ENCODE data around the gene TPM4.

Gene TPM4

DNA sequence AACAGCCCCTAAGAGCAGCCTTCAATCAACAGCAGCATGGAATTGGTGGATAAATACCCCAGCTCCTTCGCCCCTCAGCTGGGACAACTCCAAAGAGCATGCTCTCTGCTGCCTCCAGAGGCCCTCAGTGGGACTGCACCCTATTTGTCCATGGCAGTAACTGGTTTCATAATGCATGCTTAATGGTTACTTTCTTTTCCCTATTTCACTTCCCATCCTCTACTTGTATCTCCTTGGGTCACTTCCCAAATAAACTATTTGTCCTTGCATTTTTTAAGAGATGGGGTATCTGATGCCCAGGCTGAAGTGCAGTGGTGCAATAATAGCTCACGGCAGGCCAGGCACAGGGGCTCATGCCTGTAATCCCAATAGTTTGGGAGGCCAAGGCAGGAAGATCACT lies 13.5 kb upstream of the TPM4 start:
- TF ChIP-seq, protein P1, sequence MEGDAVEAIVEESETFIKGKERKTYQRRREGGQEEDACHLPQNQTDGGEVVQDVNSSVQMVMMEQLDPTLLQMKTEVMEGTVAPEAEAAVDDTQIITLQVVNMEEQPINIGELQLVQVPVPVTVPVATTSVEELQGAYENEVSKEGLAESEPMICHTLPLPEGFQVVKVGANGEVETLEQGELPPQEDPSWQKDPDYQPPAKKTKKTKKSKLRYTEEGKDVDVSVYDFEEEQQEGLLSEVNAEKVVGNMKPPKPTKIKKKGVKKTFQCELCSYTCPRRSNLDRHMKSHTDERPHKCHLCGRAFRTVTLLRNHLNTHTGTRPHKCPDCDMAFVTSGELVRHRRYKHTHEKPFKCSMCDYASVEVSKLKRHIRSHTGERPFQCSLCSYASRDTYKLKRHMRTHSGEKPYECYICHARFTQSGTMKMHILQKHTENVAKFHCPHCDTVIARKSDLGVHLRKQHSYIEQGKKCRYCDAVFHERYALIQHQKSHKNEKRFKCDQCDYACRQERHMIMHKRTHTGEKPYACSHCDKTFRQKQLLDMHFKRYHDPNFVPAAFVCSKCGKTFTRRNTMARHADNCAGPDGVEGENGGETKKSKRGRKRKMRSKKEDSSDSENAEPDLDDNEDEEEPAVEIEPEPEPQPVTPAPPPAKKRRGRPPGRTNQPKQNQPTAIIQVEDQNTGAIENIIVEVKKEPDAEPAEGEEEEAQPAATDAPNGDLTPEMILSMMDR (IDR thresholded peaks at IDR 0.05; ENCODE audit: insufficient read depth, low read depth, low read length, missing control alignments) = peak; percentile 92
- no peak overlapping the region for H3K4me3 ChIP-seq (ENCODE audit: low read depth, low read length)
- peak; percentile 72 for DNase-seq (ENCODE audit: low read depth)

DNA sequence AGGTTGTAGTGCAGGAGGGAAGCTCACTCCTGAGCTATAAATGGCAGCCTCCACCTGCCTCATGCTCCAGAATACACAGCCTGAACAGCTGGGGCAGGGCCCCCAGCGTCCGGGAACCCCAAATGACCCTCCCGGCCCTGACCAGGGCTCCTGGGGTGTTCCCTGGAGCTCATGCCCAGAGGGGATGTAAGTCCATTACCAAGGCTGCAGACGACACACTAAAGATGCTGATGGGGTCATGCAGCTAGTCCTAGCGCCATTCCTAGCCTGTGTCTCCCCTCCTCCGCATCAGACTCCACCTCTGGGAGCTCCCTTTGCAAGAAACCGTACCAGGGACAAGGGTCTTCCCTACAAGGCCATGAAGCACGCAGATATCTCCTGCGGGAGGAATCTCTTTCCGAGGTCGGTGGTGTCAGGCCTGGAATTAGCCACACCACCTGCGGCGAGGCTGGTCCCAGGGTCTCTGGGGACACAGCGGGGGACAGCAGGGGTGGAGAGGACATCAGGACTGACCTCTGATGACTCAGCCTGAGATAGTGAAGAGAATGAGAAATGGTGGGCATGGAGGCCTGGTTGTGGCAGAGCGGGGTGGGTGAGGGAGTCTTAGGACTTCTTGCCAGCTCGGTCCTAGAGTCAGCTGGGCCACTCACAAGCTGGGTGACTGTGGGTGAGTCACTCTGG lies 11.9 kb upstream of the TPM4 start:
- no peak for DNase-seq (ENCODE audit: low read depth)
- H3K4me3 ChIP-seq (ENCODE audit: low read depth, low read length) = no peak overlapping the region
- TF ChIP-seq, protein P1 (IDR thresholded peaks at IDR 0.05; ENCODE audit: insufficient read depth, low read depth, low read length, missing control alignments) = no peak

DNA sequence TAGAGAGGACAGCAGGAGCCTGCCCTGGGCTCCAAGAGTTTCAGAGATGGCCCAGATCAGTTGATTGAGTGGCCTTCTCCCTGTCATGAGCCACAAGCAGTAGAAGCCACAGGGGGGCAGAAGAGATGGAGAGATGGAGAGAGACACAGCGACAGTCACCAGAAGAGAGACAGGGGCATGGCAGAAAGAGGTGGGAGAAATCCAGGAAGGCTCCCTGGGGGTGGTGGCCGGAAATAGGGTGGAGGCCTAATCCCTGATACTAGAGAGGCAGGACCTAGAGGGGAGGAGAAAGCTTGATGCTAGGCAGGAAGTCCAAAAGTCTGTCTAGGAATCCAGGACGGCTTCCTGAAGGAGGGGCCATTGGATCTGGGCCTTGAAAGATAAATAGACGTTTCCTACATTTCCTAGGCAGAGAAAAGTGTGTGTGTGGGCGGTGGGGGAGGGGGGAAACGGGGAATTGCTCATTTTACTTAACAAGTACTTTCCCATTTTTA lies 9.6 kb upstream of the TPM4 start:
- DNase-seq (ENCODE audit: low read depth) = peak; percentile 80
- H3K4me3 ChIP-seq (ENCODE audit: low read depth, low read length) = no peak overlapping the region
- TF ChIP-seq, protein P1 (IDR thresholded peaks at IDR 0.05; ENCODE audit: insufficient read depth, low read depth, low read length, missing control alignments) = peak; percentile 57

DNA sequence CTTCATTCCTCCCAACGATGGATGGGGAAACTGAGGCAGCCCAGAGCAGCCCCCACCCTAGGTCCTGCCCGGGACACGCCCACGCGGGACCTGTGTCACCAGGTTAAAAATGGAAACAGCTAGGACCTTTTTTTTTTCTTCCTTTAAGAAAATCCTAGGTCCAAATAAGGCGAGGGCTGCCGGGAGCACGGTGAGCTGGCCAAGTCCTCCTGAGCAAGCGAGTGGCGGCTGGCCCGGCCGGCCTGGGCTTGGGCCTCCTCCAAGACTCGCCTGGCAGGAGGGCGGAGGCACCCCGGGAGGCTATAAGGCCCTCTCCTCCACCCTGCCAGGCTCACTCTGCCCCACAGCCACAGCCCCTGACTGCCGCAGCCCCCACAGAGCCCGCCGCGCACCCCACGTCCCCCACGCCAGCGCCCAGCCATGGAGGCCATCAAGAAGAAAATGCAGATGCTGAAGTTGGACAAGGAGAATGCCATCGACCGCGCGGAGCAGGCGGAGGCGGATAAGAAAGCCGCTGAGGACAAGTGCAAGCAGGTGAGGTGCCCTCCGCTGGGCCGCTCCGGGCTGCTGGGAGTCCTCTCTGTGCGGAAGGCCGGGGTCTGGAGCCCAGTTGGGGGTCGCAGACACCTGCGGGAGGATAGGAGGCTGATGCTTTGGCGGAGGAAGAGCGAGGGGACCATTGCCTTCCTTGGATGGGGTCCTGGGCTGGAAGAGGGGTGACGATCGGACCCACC lies 8.9 kb upstream of the TPM4 start:
- no peak for DNase-seq (ENCODE audit: low read depth)
- no peak overlapping the region for H3K4me3 ChIP-seq (ENCODE audit: low read depth, low read length)
- TF ChIP-seq, protein P1 (IDR thresholded peaks at IDR 0.05; ENCODE audit: insufficient read depth, low read depth, low read length, missing control alignments) = no peak

DNA sequence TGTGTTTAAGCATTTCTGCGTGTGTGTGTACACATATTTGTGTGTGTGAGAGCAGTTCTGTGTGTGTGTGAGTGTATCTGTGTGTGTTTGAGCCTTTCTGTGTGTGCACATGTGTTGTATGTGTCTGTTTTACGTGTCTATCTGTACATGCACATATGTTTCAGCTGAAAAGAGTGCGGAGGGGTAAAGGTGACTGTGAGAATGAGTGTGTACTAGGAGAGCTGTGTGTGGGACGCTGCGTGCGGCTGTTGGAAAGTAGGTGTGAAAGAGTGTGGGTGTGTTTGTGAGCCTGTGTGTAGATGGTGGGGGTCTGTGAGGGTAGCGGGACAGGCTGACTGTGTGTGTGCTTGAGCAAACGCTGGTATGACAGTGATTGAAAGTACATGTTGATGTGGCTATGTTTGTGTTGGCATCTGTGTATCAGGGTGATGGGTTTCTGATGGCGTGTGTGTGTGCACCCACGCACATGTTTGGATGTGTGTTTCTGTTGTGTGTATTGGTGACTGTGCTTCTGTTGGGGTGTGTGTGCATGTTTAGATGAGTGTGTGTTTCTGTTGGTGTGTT lies 7.5 kb upstream of the TPM4 start:
- TF ChIP-seq, protein P1 (IDR thresholded peaks at IDR 0.05; ENCODE audit: insufficient read depth, low read depth, low read length, missing control alignments) = no peak
- no peak for DNase-seq (ENCODE audit: low read depth)
- no peak overlapping the region for H3K4me3 ChIP-seq (ENCODE audit: low read depth, low read length)

DNA sequence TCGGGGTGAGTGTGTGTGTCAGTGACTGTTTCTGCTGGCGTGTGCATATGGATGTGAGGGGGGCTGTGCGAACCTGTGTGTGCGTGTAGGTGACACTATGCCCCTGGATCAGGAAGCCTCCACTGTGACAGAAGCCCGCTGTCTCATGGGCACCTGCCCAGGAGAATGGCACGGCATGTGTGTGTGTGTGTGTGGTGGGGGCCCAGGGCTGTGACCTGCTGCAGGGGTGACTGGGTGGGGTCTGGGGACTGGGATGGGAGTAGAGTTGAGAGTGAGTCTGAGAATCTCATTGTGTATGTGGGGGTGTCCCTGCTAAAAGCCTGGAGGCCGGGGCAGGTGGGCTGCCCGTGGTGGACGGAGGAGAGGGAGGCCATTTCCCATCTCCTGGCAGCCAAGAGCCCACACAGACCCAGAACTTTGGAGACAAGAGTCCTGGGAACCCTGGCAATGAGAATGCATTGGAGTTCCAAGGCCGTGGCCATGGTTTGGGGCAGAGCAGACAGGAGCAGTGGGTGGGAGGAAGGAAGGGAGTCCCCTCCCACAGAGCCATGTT lies 6.4 kb upstream of the TPM4 start:
- no peak overlapping the region for H3K4me3 ChIP-seq (ENCODE audit: low read depth, low read length)
- no peak for DNase-seq (ENCODE audit: low read depth)
- TF ChIP-seq, protein P1 (IDR thresholded peaks at IDR 0.05; ENCODE audit: insufficient read depth, low read depth, low read length, missing control alignments) = no peak

All from GM12865 (cell line).